ENCODE results near the gene UBE2R2.
"Not testable (repeated sequence)": the region's sequence is repeated elsewhere in the genome, so short reads cannot be mapped to it uniquely, and the experiment has no call there.

The UBE2R2 gene

DNA sequence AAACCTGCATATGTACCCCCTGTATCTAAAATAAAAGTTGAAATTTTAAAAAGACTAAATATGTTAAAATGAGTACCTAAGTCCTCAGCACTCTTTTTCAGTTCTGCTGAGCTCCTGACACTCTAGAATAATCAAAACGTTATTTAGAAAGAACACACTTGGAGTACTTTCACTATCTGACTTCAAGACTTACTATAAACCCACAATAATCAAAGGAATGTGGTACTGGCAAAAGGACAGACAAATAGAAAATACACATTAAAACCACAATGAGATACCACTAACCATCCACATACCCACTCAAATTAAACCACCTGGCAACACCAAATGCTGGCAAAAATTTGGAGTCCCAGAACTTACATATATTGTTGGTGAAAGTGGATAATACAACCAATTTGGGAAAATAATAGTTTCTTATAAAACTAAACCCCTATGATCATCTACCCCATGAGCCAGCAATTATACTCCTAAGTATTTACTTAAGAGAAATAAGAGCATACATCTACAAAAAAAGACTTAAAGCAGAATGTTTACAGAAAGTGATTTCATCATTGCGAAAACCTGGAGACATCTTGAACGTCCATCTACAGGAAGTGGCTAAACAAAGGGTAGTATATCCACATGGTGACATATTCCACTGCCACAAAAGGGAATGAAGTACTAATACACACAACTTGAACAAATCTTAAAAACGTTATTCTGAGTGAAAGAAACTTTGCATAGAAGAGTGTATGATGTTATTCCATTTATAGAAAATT is 34.4 kb upstream of the UBE2R2 start:
- H3K4me3 ChIP-seq (ENCODE audit: low read depth, low read length): peak overlapping the region; percentile 14
- DNase-seq (ENCODE audit: low read depth): peak; percentile 80
- no peak for TF ChIP-seq CTCF (conservative IDR thresholded peaks at IDR 0.05; ENCODE audit: low read depth, low read length)

DNA sequence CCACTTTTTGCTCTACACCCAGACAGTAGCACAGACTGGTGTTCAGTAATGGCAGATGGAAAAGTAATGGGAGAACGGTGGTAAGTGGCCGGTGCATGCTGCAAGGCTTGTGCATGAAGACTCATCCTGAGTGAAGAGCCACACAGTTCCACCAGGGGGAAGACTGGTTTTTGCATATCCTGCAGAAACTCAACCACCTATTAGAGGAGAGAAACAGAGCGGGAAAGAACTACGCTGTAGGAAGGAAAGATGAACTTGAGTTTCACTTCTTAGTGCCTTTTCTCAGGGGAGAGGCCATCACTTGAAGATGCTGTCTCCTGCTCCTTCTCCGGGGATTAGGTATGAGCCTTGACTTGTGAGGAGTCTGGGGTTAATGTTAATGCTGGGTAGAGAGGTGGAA is 31.0 kb upstream of the UBE2R2 start:
- peak; percentile 68 for DNase-seq (ENCODE audit: low read depth)
- TF ChIP-seq CTCF (conservative IDR thresholded peaks at IDR 0.05; ENCODE audit: low read depth, low read length): peak; percentile 65
- no peak overlapping the region for H3K4me3 ChIP-seq (ENCODE audit: low read depth, low read length)

DNA sequence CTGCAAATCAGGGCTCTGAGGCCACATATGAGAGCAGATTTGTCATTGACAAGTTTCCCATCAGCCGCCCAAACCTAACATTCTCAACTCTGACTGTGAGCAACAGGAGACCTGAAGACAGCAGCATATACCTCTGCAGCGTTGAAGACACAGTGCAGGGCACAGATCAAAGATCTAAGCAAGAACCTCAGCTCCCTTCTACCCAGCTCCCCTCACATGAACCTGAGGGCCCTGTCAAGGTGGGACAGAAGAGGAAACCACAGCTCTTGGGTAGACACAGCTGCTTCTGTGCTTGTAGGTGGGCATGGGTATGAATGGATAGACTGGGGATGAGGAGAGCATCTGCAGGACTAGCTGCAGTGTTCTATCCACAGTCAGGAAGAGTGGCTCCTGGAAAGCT is 30.3 kb upstream of the UBE2R2 start:
- no peak for DNase-seq (ENCODE audit: low read depth)
- H3K4me3 ChIP-seq (ENCODE audit: low read depth, low read length): no peak overlapping the region
- TF ChIP-seq CTCF (conservative IDR thresholded peaks at IDR 0.05; ENCODE audit: low read depth, low read length): no peak

DNA sequence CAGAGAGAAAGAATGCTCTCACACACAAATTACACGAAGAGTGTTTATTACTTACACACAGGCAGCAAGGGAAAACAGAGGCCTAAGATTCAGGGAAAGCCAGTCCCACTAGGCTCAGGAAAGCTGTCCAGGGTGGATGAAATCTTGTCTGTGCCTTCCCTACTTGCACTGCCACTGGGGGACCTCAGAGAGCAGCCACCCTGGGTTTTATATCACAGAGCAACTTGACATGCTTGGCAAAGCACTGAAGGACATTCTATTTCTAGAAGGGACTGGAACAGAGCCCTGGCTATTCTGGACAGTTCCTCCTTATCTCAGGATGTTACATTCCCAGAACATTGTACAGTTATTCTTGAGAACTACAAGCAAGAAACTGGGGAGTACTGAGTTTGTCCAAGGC is 29.1 kb upstream of the UBE2R2 start:
- no peak overlapping the region for H3K4me3 ChIP-seq (ENCODE audit: low read depth, low read length)
- TF ChIP-seq CTCF (conservative IDR thresholded peaks at IDR 0.05; ENCODE audit: low read depth, low read length): no peak
- DNase-seq (ENCODE audit: low read depth): no peak

DNA sequence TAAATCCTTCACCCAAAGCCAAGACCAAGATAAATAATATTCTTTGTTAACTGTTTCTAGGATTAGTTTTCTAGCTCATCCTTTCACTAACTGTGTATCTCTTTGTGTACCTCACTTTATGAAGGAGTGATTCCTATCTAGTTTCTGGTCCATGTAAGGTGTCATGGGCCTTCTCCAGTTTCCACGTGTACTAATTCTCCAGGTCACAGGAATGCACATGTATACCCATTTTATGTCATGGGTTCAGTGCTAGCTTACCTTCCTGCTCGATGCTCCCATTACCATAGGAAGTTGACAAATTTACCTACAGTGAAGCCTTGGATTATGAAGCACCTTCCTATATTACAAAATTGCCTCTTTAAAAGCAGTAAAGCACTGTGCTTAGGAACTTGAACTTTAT is 27.5 kb upstream of the UBE2R2 start:
- DNase-seq (ENCODE audit: low read depth); H3K4me3 ChIP-seq (ENCODE audit: low read depth, low read length): not testable (repeated sequence)

DNA sequence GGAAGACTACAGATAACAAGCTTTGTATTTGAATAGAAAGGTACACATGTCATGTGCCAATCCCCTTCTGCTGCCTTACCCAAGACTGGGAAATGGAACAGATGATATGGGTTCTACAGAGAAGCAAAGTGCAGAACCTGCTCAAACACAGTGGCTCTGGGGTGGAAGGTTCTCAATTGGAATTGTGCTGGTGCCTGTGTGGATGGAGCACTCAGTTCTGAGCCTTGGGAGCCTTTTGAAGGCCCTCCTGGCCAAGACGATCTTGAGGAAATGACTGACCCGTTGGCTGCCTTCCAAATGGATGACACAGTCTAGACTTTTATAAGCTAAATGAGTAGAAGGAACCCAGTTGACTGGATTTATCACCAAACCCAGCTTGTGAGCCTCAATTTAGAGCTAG is 25.8 kb upstream of the UBE2R2 start:
- DNase-seq (ENCODE audit: low read depth): peak; percentile 58
- TF ChIP-seq CTCF (conservative IDR thresholded peaks at IDR 0.05; ENCODE audit: low read depth, low read length): no peak
- H3K4me3 ChIP-seq (ENCODE audit: low read depth, low read length): no peak overlapping the region

DNA sequence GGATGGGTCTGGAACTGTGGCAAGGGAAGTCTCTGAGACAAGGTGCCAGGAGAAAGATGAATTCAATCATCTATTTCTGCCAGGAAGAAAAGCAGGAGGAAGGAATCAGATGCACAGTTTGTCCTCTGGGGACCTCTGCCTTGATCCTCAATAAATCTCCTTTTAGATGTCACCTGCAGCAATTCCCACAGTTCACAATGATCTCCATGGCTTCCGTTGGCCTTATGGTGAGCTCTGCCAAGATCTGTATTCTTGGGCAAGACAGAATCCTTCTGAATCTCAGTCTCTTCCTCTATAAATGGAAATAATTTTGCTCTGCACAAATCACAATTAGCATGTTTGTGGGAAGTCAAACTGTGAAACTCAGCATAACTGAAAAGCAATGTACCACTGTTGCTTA is 23.5 kb upstream of the UBE2R2 start:
- not testable (repeated sequence) for H3K4me3 ChIP-seq (ENCODE audit: low read depth, low read length); DNase-seq (ENCODE audit: low read depth)

GRCh38 chr9:33794560-33794959 is 22.4 kb upstream of the UBE2R2 start:
- H3K4me3 ChIP-seq (ENCODE audit: low read depth, low read length): no peak overlapping the region
- TF ChIP-seq CTCF (conservative IDR thresholded peaks at IDR 0.05; ENCODE audit: low read depth, low read length): no peak
- DNase-seq (ENCODE audit: low read depth): no peak

Data from choroid plexus epithelial cell (primary cell).